Esophagus squamous epithelium (tissue), 5 donors: ENCODE measurements around the gene RUNDC3A. TPM values are rescaled to one million over a fixed set of nuclear protein-coding genes. Genes with fewer than 3 reads are reported as not detected.
A peak's percentile ranks its signal among the peaks of the same experiment; 100 is the strongest.

Source experiments
- DNase-seq: peaks from one replicate; lab custom pipeline; 2025; lab: John Stamatoyannopoulos, UW
- H3K27ac ChIP-seq, 4 donors: fragments of 200-600 bp; sonication (generic); one replicate each; pipeline ENCODE4 v1.5.1; 2016 to 2019; ENCODE audit warnings: mild to moderate bottlenecking in 1 of 4
- H3K27me3 ChIP-seq, 4 donors: fragments of 200-600 bp; sonication (generic); 1 replicate in 3 of 4; 2 replicates in 1 of 4; pipeline versions ENCODE4 v1.5.1 to v1.6.0; 2017 to 2021; ENCODE audit warnings: antibody characterized with exemption in 1 of 4
- H3K36me3 ChIP-seq, 3 donors: fragments of 200-600 bp; sonication (generic); one replicate each; pipeline ENCODE4 v1.5.1; 2016 to 2019
- H3K4me1 ChIP-seq, 3 donors: fragments of 200-600 bp; sonication (generic); one replicate each; pipeline ENCODE4 v1.5.1; 2017 to 2019
- H3K4me3 ChIP-seq, 4 donors: fragments of 200-600 bp; sonication (generic); 1 replicate in 3 of 4; 2 replicates in 1 of 4; pipeline ENCODE4 v1.5.1; 2016 to 2019; ENCODE audit warnings: mild to moderate bottlenecking in 2 of 4, moderate library complexity in 1 of 4
- H3K9me3 ChIP-seq, 3 donors: fragments of 200-600 bp; sonication (generic); one replicate each; pipeline ENCODE4 v1.5.1; 2016 to 2019
- CTCF ChIP-seq, 6 experiments: fragments of 450-650 bp in 4 of 6; fragments of 200-600 bp in 2 of 6; sonication (generic) in 2 of 6; IDR thresholded peaks; one replicate each; pipeline ENCODE4 v1.5.1; 2016 to 2019; ENCODE audit warnings: antibody characterized with exemption in 6 of 6, mild to moderate bottlenecking in 4 of 6, moderate library complexity in 4 of 6
- POLR2A ChIP-seq, 4 donors: fragments of 450-650 bp; IDR thresholded peaks; one replicate each; pipeline ENCODE4 v1.6.1; 2017; ENCODE audit warnings: antibody characterized with exemption in 4 of 4, mild to moderate bottlenecking in 4 of 4, moderate library complexity in 3 of 4
- WGBS, 2 donors: methylation state at CpG; one replicate each; pipeline ENCODE4 v1.1.5; 2018; 5-methylcytosine and 5-hydroxymethylcytosine counted together
- intact Hi-C: fragments of 100-400 bp; cut with DNase I; formaldehyde crosslinking; loops from one replicate; pipeline ENCODE4 v1.15.0; 2022
- total RNA-seq, 4 donors: library from RNA; depleted of rRNA; stranded (reverse); fragments of >200 nt; gene quantifications; one replicate each; pipeline ENCODE4 v1.1.0, GENCODE V29; 2016
- donor health status: DM: yes; HTN: yes; CAD: no.

The RUNDC3A gene
- total RNA-seq, 4 donors from 2014 or later: 0.23 to 1.1 (median 0.81) TPM

GRCh38 chr17:44312396-44313104 lies 4.1 kb downstream of the RUNDC3A start:
- H3K27ac ChIP-seq: no peak overlapping the region
- no peaks in the 10 kb centered on the region for H3K36me3 ChIP-seq
- no peak overlapping the region for H3K4me3 ChIP-seq
- H3K4me1 ChIP-seq: peaks cover 33 to 52% (median 38%) of the 10 kb centered on the region in 3 donors
- WGBS, 2 donors: 73 to 86% methylated on average over 10 to 12 of the region's 17 CpGs
- H3K27me3 ChIP-seq: peaks cover 0 to 63% (median 11%) of the 10 kb centered on the region in 4 donors
- DNase-seq: no peak
- TF ChIP-seq POLR2A (IDR thresholded peaks at IDR 0.05): no peak
- H3K9me3 ChIP-seq: no peaks in the 10 kb centered on the region
- intact Hi-C loops: no loop called here

DNA sequence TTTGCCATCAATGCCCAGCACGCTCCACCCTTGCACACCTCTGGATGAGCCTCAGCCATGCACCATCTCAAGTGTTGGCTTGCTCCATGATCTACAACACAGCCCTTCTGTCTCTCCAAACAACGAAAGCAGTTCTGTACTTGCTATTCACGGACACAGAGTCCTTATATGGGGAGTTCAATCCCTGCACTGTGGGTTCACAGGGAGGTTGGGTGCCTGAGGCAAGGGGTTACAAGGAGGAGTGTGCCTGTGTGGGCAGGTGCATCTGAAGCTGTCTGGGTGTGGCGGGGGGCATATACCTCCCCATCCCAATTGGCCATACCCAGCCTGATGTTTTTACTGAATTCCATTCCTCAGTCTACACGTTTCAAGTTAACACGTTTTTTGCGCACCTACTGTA lies 5.6 kb downstream of the RUNDC3A start:
- Histone ChIP-seq H3K36me3 (peaks cover 0 to 5% (median 0%) of the 10 kb centered on the region in 3 donors), H3K27me3 (peaks cover 0 to 67% (median 11%) of the 10 kb centered on the region in 4 donors), H3K9me3 (no peaks in the 10 kb centered on the region), H3K4me1 (peaks cover 20 to 37% (median 23%) of the 10 kb centered on the region in 3 donors), H3K27ac (no peak overlapping the region), H3K4me3 (no peak overlapping the region)
- WGBS, 2 donors: 45% methylated on average over 4 to 7 of the region's 7 CpGs
- intact Hi-C loops: no loop called here
- no peak for DNase-seq
- TF ChIP-seq POLR2A (IDR thresholded peaks at IDR 0.05) (no peak), CTCF (IDR thresholded peaks at IDR 0.05) (no peak)

DNA sequence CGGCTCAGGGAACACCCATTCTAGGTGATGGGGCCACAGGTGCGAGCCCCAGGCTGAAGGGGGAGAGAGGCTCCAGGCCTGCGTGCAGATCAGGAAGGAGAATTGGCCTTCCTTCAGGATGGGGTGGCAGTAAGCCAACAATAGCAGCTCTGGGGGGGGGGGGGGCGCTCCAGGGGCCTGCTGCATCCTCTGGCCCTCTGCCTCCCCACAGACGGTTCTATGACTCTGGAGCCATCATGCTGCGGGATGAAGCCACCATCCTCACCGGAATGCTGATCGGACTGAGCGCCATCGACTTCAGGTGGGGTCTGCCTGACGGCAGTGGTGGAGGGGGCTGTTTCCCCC lies 6.1 kb downstream of the RUNDC3A start:
- DNase-seq: no peak
- peaks cover 1 to 9% (median 3%) of the 10 kb centered on the region in 3 donors for H3K36me3 ChIP-seq
- intact Hi-C loops: no loop called here
- H3K9me3 ChIP-seq: no peaks in the 10 kb centered on the region
- H3K4me1 ChIP-seq: peaks cover 16 to 32% (median 18%) of the 10 kb centered on the region in 3 donors
- H3K27me3 ChIP-seq: peaks cover 0 to 67% (median 11%) of the 10 kb centered on the region in 4 donors
- WGBS, 2 donors: 19 to 40% methylated on average over 6 to 9 of the region's 11 CpGs
- H3K27ac ChIP-seq: no peak overlapping the region
- H3K4me3 ChIP-seq: peak overlapping the region in 1 of 4 donors; percentile 64
- TF ChIP-seq CTCF (IDR thresholded peaks at IDR 0.05): no peak
- TF ChIP-seq POLR2A (IDR thresholded peaks at IDR 0.05): no peak

DNA sequence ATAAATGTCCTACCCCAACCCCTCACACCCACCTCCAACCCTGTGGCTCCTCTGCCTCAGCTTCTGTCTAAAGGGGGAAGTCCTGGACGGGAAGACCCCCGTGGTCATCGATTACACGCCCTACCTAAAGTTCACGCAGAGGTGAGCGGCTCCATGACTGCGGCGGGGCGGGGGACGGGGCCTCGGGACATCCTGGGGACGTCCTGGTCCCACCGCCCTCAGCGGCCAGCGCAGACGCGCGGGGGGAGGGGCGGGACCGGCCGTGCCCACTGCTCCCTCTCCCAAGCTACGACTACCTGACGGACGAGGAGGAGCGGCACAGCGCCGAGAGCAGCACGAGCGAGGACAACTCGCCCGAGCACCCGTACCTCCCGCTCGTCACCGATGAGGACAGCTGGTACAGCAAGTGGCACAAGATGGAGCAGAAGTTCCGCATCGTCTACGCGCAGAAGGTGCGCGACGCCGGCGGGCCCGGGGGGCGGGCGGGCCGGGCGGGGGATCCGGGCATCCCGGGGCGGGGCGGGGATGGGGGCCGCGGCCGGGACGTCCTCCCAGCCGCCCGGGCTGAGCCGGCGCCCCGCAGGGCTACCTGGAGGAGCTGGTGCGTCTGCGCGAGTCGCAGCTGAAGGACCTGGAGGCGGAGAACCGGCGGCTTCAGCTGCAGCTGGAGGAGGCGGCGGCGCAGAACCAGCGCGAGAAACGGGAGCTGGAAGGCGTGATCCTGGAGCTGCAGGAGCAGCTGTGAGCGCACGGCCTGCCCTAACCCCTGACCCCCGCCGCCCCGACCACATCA lies 6.7 kb downstream of the RUNDC3A start:
- DNase-seq: no peak
- peak overlapping the region; percentile 5 to 64 (median 34) for H3K4me3 ChIP-seq
- H3K27me3 ChIP-seq: peaks cover 0 to 67% (median 11%) of the 10 kb centered on the region in 4 donors
- H3K27ac ChIP-seq: no peak overlapping the region
- H3K36me3 ChIP-seq: peaks cover 7 to 15% (median 9%) of the 10 kb centered on the region in 3 donors
- TF ChIP-seq POLR2A (IDR thresholded peaks at IDR 0.05) (no peak), CTCF (IDR thresholded peaks at IDR 0.05) (no peak)
- intact Hi-C loops: no loop called here
- 0 to 4% methylated on average over 3 to 4 of the region's 81 CpGs for WGBS, 2 donors
- no peaks in the 10 kb centered on the region for H3K9me3 ChIP-seq
- peaks cover 15 to 29% (median 16%) of the 10 kb centered on the region in 3 donors for H3K4me1 ChIP-seq

- peak overlapping the region in 3 of 4 donors; percentile 29 to 64 (median 40) for H3K4me3 ChIP-seq
- TF ChIP-seq POLR2A (IDR thresholded peaks at IDR 0.05): no peak
- no peak for TF ChIP-seq CTCF (IDR thresholded peaks at IDR 0.05)
- peaks cover 0 to 67% (median 11%) of the 10 kb centered on the region in 4 donors for H3K27me3 ChIP-seq
- no peak overlapping the region for H3K27ac ChIP-seq
- intact Hi-C loops: no loop called here
- 12 to 13% methylated on average over 25 to 27 of the region's 38 CpGs for WGBS, 2 donors
- no peaks in the 10 kb centered on the region for H3K9me3 ChIP-seq
- H3K4me1 ChIP-seq: peaks cover 15 to 29% (median 16%) of the 10 kb centered on the region in 3 donors
- peaks cover 17 to 25% (median 18%) of the 10 kb centered on the region in 3 donors for H3K36me3 ChIP-seq
- no peak for DNase-seq
These were observed 7.6 kb downstream of the RUNDC3A start for GRCh38 chr17:44315760-44316731.
